ENCODE results near the gene MT1E. TPM values are rescaled to one million over a fixed set of nuclear protein-coding genes. Genes with fewer than 3 reads are reported as not detected.
A peak's percentile ranks its signal among the peaks of the same experiment; 100 is the strongest.

Gene MT1E
- total and polyA plus RNA-seq, 7 experiments from 2014 or later = 0.45 to 166 (median 4.0) TPM; not detected in 1

GRCh38 chr16:56636616-56637413, 11.2 kb downstream of the MT1E start:
- peaks cover 0 to 6% (median 0%) of the 10 kb centered on the region in 11 donors for H3K9me3 Mint-ChIP-seq
- intact Hi-C loops (cut with micrococcal nuclease) = no loop called here
- peaks cover 79 to 92% (median 85%) of the 10 kb centered on the region in 5 donors for H3K27me3 Mint-ChIP-seq
- H3K36me3 Mint-ChIP-seq = peaks cover 0 to 2% (median 0%) of the 10 kb centered on the region in 5 donors
- Histone ChIP-seq H3K4me1 (ENCODE audit: control insufficient read depth in 2 of 2, insufficient read depth in 2 of 2, low read length in 2 of 2) (peaks cover 4 to 10% of the 10 kb centered on the region in 2 donors), H3K9me3 (ENCODE audit: control insufficient read depth in 2 of 3, low read length in 3 of 3) (no peaks in the 10 kb centered on the region), H3K27ac (ENCODE audit: low read depth, low read length) (no peak overlapping the region), H3K4me3 (ENCODE audit: low read length) (no peak overlapping the region), H3K36me3 (ENCODE audit: control insufficient read depth in 2 of 3, insufficient read depth in 3 of 3, low read length in 3 of 3) (no peaks in the 10 kb centered on the region), H3K27me3 (ENCODE audit: control insufficient read depth in 2 of 2, insufficient read depth in 2 of 2, low read length in 2 of 2) (peaks cover 7 to 35% of the 10 kb centered on the region in 2 donors)
- peaks cover 18 to 43% (median 29%) of the 10 kb centered on the region in 7 donors for H3K4me1 Mint-ChIP-seq
- ChIA-PET POLR2A (interaction anchor here (1.1 kb wide), 1 partner anchor 28 kb away, joined by 3 read pairs; the partner anchor contains the start of gene MT2A), CTCF (interaction anchor here (0.6 to 1.3 kb wide), 3 partner anchors 9 to 142 kb away, joined by 3 to 4 read pairs (median 3); no protein-coding TSS in a partner anchor)
- no peak for DNase-seq
- H3K4me3 Mint-ChIP-seq = peak overlapping the region in 1 of 10 donors; percentile 57
- no peak for ATAC-seq
- H3K27ac Mint-ChIP-seq = no peak overlapping the region

GRCh38 chr16:56637814-56638750, 12.5 kb downstream of the MT1E start, which contains the start of gene MT1A:
TSS of gene MT1A (plus strand) at chr16:56638666. CDS start at chr16:56638739, 73 bp downstream.
- peaks cover 0 to 14% of the 10 kb centered on the region in 2 donors for H3K4me1 ChIP-seq (ENCODE audit: control insufficient read depth in 2 of 2, insufficient read depth in 2 of 2, low read length in 2 of 2)
- ATAC-seq (no peak), DNase-seq (peak in 1 of 9 donors; percentile 42)
- H3K9me3 ChIP-seq (ENCODE audit: control insufficient read depth in 2 of 3, low read length in 3 of 3) = no peaks in the 10 kb centered on the region
- Mint-ChIP-seq H3K36me3 (peaks cover 0 to 2% (median 0%) of the 10 kb centered on the region in 5 donors), H3K27me3 (peaks cover 71 to 94% (median 75%) of the 10 kb centered on the region in 5 donors), H3K4me3 (peak within 1 kb of the TSS in 7 of 10 donors; percentile 42 to 86 (median 54)), H3K4me1 (peaks cover 22 to 50% (median 34%) of the 10 kb centered on the region in 7 donors), H3K27ac (no peak within 1 kb of the TSS), H3K9me3 (peaks cover 0 to 6% (median 0%) of the 10 kb centered on the region in 11 donors)
- peaks cover 7 to 23% of the 10 kb centered on the region in 2 donors for H3K27me3 ChIP-seq (ENCODE audit: control insufficient read depth in 2 of 2, insufficient read depth in 2 of 2, low read length in 2 of 2)
- CTCF ChIA-PET = interaction anchor here (1.3 kb wide), 1 partner anchor 8 kb away, joined by 4 read pairs; no protein-coding TSS in a partner anchor
- no peak within 1 kb of the TSS for H3K27ac ChIP-seq (ENCODE audit: low read depth, low read length)
- POLR2A ChIA-PET = interaction anchor here (0.9 kb wide), 1 partner anchor 11 kb away, joined by 4 read pairs; no protein-coding TSS in a partner anchor
- no peak within 1 kb of the TSS for H3K4me3 ChIP-seq (ENCODE audit: low read length)
- intact Hi-C loops (cut with micrococcal nuclease) = no loop called here
- H3K36me3 ChIP-seq (ENCODE audit: control insufficient read depth in 2 of 3, insufficient read depth in 3 of 3, low read length in 3 of 3) = no peaks in the 10 kb centered on the region

GRCh38 chr16:56639045-56639444, 13.5 kb downstream of the MT1E start:
- Mint-ChIP-seq H3K27me3 (peaks cover 64 to 90% (median 67%) of the 10 kb centered on the region in 5 donors), H3K9me3 (peaks cover 0 to 4% (median 0%) of the 10 kb centered on the region in 11 donors), H3K27ac (no peak overlapping the region), H3K36me3 (peaks cover 0 to 2% (median 0%) of the 10 kb centered on the region in 5 donors), H3K4me1 (peaks cover 27 to 55% (median 38%) of the 10 kb centered on the region in 7 donors), H3K4me3 (no peak overlapping the region)
- H3K9me3 ChIP-seq (ENCODE audit: control insufficient read depth in 2 of 3, low read length in 3 of 3) = no peaks in the 10 kb centered on the region
- ATAC-seq (no peak), DNase-seq (no peak)
- ChIA-PET POLR2A (interaction anchor here (0.9 kb wide), 1 partner anchor 11 kb away, joined by 4 read pairs; no protein-coding TSS in a partner anchor), CTCF (no interaction called here)
- H3K4me3 ChIP-seq (ENCODE audit: low read length) = no peak overlapping the region
- H3K27me3 ChIP-seq (ENCODE audit: control insufficient read depth in 2 of 2, insufficient read depth in 2 of 2, low read length in 2 of 2) = peaks cover 7 to 23% of the 10 kb centered on the region in 2 donors
- H3K36me3 ChIP-seq (ENCODE audit: control insufficient read depth in 2 of 3, insufficient read depth in 3 of 3, low read length in 3 of 3) = no peaks in the 10 kb centered on the region
- H3K4me1 ChIP-seq (ENCODE audit: control insufficient read depth in 2 of 2, insufficient read depth in 2 of 2, low read length in 2 of 2) = peaks cover 7 to 23% of the 10 kb centered on the region in 2 donors
- H3K27ac ChIP-seq (ENCODE audit: low read depth, low read length) = no peak overlapping the region
- intact Hi-C loops (cut with micrococcal nuclease) = no loop called here

- Mint-ChIP-seq H3K4me3 (peak overlapping the region in 1 of 10 donors; percentile 30), H3K4me1 (peaks cover 28 to 56% (median 35%) of the 10 kb centered on the region in 7 donors), H3K27ac (no peak overlapping the region), H3K36me3 (no peaks in the 10 kb centered on the region), H3K27me3 (peaks cover 54 to 85% (median 57%) of the 10 kb centered on the region in 5 donors), H3K9me3 (peaks cover 0 to 2% (median 0%) of the 10 kb centered on the region in 11 donors)
- DNase-seq = no peak
- no peak for ATAC-seq
- no peak overlapping the region for H3K27ac ChIP-seq (ENCODE audit: low read depth, low read length)
- H3K27me3 ChIP-seq (ENCODE audit: control insufficient read depth in 2 of 2, insufficient read depth in 2 of 2, low read length in 2 of 2) = peaks cover 4 to 14% of the 10 kb centered on the region in 2 donors
- no peaks in the 10 kb centered on the region for H3K36me3 ChIP-seq (ENCODE audit: control insufficient read depth in 2 of 3, insufficient read depth in 3 of 3, low read length in 3 of 3)
- POLR2A ChIA-PET = interaction anchor here (1.0 kb wide), 1 partner anchor 122 kb away, joined by 3 read pairs; no protein-coding TSS in a partner anchor
- H3K9me3 ChIP-seq (ENCODE audit: control insufficient read depth in 2 of 3, low read length in 3 of 3) = no peaks in the 10 kb centered on the region
- no peak overlapping the region for H3K4me3 ChIP-seq (ENCODE audit: low read length)
- intact Hi-C loops (cut with micrococcal nuclease) = loop anchor here in 1 of 2 donors (5.0 kb wide), 1 partner anchor 42 kb away; the partner anchor contains the start of gene MT1X
- CTCF ChIA-PET = no interaction called here
- H3K4me1 ChIP-seq (ENCODE audit: control insufficient read depth in 2 of 2, insufficient read depth in 2 of 2, low read length in 2 of 2) = peaks cover 11 to 21% of the 10 kb centered on the region in 2 donors
Measured at GRCh38 chr16:56640076-56640475, 14.5 kb downstream of the MT1E start.

- intact Hi-C loops (cut with micrococcal nuclease) = loop anchor here in 1 of 2 donors (5.0 kb wide), 1 partner anchor 41 kb away; the partner anchor contains the start of gene MT1X
- Histone ChIP-seq H3K4me1 (ENCODE audit: control insufficient read depth in 2 of 2, insufficient read depth in 2 of 2, low read length in 2 of 2) (peaks cover 11 to 16% of the 10 kb centered on the region in 2 donors), H3K4me3 (ENCODE audit: low read length) (no peak overlapping the region), H3K36me3 (ENCODE audit: control insufficient read depth in 2 of 3, insufficient read depth in 3 of 3, low read length in 3 of 3) (no peaks in the 10 kb centered on the region), H3K27ac (ENCODE audit: low read depth, low read length) (no peak overlapping the region), H3K27me3 (ENCODE audit: control insufficient read depth in 2 of 2, insufficient read depth in 2 of 2, low read length in 2 of 2) (peaks cover 4 to 10% of the 10 kb centered on the region in 2 donors), H3K9me3 (ENCODE audit: control insufficient read depth in 2 of 3, low read length in 3 of 3) (no peaks in the 10 kb centered on the region)
- Mint-ChIP-seq H3K4me3 (no peak overlapping the region), H3K4me1 (peaks cover 21 to 48% (median 33%) of the 10 kb centered on the region in 7 donors), H3K27me3 (peaks cover 47 to 85% (median 49%) of the 10 kb centered on the region in 5 donors), H3K36me3 (no peaks in the 10 kb centered on the region), H3K9me3 (peaks cover 0 to 2% (median 0%) of the 10 kb centered on the region in 11 donors), H3K27ac (no peak overlapping the region)
- DNase-seq = no peak
- ChIA-PET CTCF (interaction anchor here (0.5 kb wide), 1 partner anchor 105 kb away, joined by 5 read pairs; no protein-coding TSS in a partner anchor), POLR2A (no interaction called here)
- ATAC-seq = no peak
Measured at GRCh38 chr16:56641166-56641565, 15.6 kb downstream of the MT1E start.
